SK-N-SH (cell line): ENCODE results near the gene ARHGEF19.

ENCODE experiments used
- FOXM1 ChIP-seq: IDR thresholded peaks from 2 replicates; pipeline ENCODE4 v1.4.0; 2012; ENCODE audit warnings: low read depth, mild to moderate bottlenecking
- POLR2AphosphoS5 ChIP-seq: IDR thresholded peaks from 2 replicates; pipeline ENCODE4 v1.6.1; 2012; ENCODE audit warnings: low read depth, low read length
- RAD21 ChIP-seq: IDR thresholded peaks from 2 replicates; pipeline ENCODE4 v1.6.1; 2012; ENCODE audit warnings: mild to moderate bottlenecking, low read length
- TAF1 ChIP-seq: IDR thresholded peaks from 2 replicates; pipeline ENCODE4 v1.6.1; 2012; ENCODE audit warnings: low read depth, mild to moderate bottlenecking, low read length, moderate library complexity, borderline replicate concordance
- TF ChIP-seq, protein P1 (sequence below): fragments of 200-600 bp; sonication (generic); IDR thresholded peaks from 2 replicates; pipeline ENCODE4 v1.6.1; 2017; ENCODE audit warnings: antibody characterized with exemption, mild to moderate bottlenecking, moderate library complexity

- TF ChIP-seq, protein P1, sequence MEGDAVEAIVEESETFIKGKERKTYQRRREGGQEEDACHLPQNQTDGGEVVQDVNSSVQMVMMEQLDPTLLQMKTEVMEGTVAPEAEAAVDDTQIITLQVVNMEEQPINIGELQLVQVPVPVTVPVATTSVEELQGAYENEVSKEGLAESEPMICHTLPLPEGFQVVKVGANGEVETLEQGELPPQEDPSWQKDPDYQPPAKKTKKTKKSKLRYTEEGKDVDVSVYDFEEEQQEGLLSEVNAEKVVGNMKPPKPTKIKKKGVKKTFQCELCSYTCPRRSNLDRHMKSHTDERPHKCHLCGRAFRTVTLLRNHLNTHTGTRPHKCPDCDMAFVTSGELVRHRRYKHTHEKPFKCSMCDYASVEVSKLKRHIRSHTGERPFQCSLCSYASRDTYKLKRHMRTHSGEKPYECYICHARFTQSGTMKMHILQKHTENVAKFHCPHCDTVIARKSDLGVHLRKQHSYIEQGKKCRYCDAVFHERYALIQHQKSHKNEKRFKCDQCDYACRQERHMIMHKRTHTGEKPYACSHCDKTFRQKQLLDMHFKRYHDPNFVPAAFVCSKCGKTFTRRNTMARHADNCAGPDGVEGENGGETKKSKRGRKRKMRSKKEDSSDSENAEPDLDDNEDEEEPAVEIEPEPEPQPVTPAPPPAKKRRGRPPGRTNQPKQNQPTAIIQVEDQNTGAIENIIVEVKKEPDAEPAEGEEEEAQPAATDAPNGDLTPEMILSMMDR: no peak
- TF ChIP-seq RAD21 (no peak), TAF1 (no peak), POLR2AphosphoS5 (no peak), FOXM1 (no peak)
Measured at GRCh38 chr1:16164213-16165072, 48.0 kb downstream of the ARHGEF19 start.
